Activated CD8-positive, alpha-beta memory T cell treated with anti-CD3 and anti-CD28 coated beads for 36 hours (primary cell): Measurements from ENCODE around the gene CDCA4. TPM values are rescaled to one million over a fixed set of nuclear protein-coding genes. Genes with fewer than 3 reads are reported as not detected.

Source experiments
- CTCF ChIA-PET: fragments of 350-600 bp; sonication (Branson Sonifier 250); formaldehyde crosslinking; loops from one replicate; lab custom pipeline; 2021; ENCODE audit warnings: antibody characterized with exemption; lab: Charles Lee
- POLR2A ChIA-PET: fragments of 350-600 bp; sonication (Branson Sonifier 250); formaldehyde crosslinking; loops from one replicate; lab custom pipeline; 2021; ENCODE audit warnings: antibody characterized with exemption; lab: Charles Lee
- total RNA-seq, 2 experiments: library from RNA; stranded (reverse); gene quantifications; one replicate each; pipeline ENCODE4 v1.2.3, GENCODE V29; 2021

The CDCA4 gene
- total RNA-seq, 2 experiments from 2014 or later, result 71.5 to 72.7 TPM

GRCh38 chr14:104976198-104977007, 44.5 kb downstream of the CDCA4 start:
- CTCF ChIA-PET, result interaction anchor here (1.0 to 8.4 kb wide), 14 partner anchors 8 to 376 kb away, joined by 3 to 108 read pairs (median 4); partner anchors contain the start of genes BRF1, CDCA4, CLBA1 and GPR132
- POLR2A ChIA-PET, result no interaction called here

- ChIA-PET POLR2A (no interaction called here), CTCF (interaction anchor here (0.9 to 8.4 kb wide), 17 partner anchors 9 to 376 kb away, joined by 3 to 108 read pairs (median 4); partner anchors contain the start of genes BRF1, CDCA4, CLBA1 and GPR132)
These were observed 45.2 kb downstream of the CDCA4 start for GRCh38 chr14:104975481-104976197.

- CTCF ChIA-PET, result interaction anchor here (0.9 to 8.4 kb wide), 11 partner anchors 10 to 325 kb away, joined by 3 to 108 read pairs (median 7); partner anchors contain the start of genes BRF1 and CLBA1
These were observed 46.1 kb downstream of the CDCA4 start for GRCh38 chr14:104974665-104975390.

GRCh38 chr14:104974146-104974541, 46.7 kb downstream of the CDCA4 start:
- ChIA-PET CTCF (interaction anchor here (1.0 to 8.4 kb wide), 5 partner anchors 11 to 72 kb away, joined by 3 to 108 read pairs (median 7); partner anchors contain the start of gene CLBA1), POLR2A (no interaction called here)

More at GRCh38 chr14:104974665-104975390, 46.1 kb downstream of the CDCA4 start:
- POLR2A ChIA-PET, result no interaction called here

GRCh38 chr14:104973385-104974145, 47.3 kb downstream of the CDCA4 start:
- ChIA-PET POLR2A (no interaction called here), CTCF (interaction anchor here (0.6 to 8.4 kb wide), 7 partner anchors 11 to 86 kb away, joined by 3 to 108 read pairs (median 4); partner anchors contain the start of gene CLBA1)

- ChIA-PET CTCF (interaction anchor here (0.6 to 8.4 kb wide), 5 partner anchors 12 to 86 kb away, joined by 3 to 108 read pairs (median 4); partner anchors contain the start of gene CLBA1), POLR2A (no interaction called here)
These were observed 47.8 kb downstream of the CDCA4 start for GRCh38 chr14:104973135-104973384.

- ChIA-PET POLR2A (no interaction called here), CTCF (interaction anchor here (0.9 to 8.4 kb wide), 2 partner anchors 74 to 87 kb away, joined by 3 to 108 read pairs; no protein-coding TSS in a partner anchor)
These were observed 48.4 kb downstream of the CDCA4 start for GRCh38 chr14:104972301-104973134.

- POLR2A ChIA-PET, result no interaction called here
- CTCF ChIA-PET, result interaction anchor here (8.4 kb wide), 1 partner anchor 75 kb away, joined by 108 read pairs; no protein-coding TSS in a partner anchor
These were observed 49.2 kb downstream of the CDCA4 start for GRCh38 chr14:104971447-104972240.

GRCh38 chr14:104970231-104971068, 50.4 kb downstream of the CDCA4 start:
- CTCF ChIA-PET, result interaction anchor here (8.4 kb wide), 1 partner anchor 76 kb away, joined by 108 read pairs; no protein-coding TSS in a partner anchor

GRCh38 chr14:104969741-104970230, 51.1 kb downstream of the CDCA4 start:
- CTCF ChIA-PET, result interaction anchor here (1.0 to 8.4 kb wide), 2 partner anchors 74 to 76 kb away, joined by 3 to 108 read pairs; no protein-coding TSS in a partner anchor
- POLR2A ChIA-PET, result no interaction called here

More at GRCh38 chr14:104970231-104971068, 50.4 kb downstream of the CDCA4 start:
- POLR2A ChIA-PET, result no interaction called here

- POLR2A ChIA-PET, result no interaction called here
- CTCF ChIA-PET, result interaction anchor here (1.0 to 8.4 kb wide), 2 partner anchors 73 to 77 kb away, joined by 3 to 108 read pairs; no protein-coding TSS in a partner anchor
These were observed 52.1 kb downstream of the CDCA4 start for GRCh38 chr14:104968541-104969401.

GRCh38 chr14:104968153-104968527, 52.7 kb downstream of the CDCA4 start:
- ChIA-PET POLR2A (no interaction called here), CTCF (no interaction called here)

GRCh38 chr14:104967386-104968152, 53.3 kb downstream of the CDCA4 start:
- ChIA-PET POLR2A (no interaction called here), CTCF (no interaction called here)

- ChIA-PET POLR2A (no interaction called here), CTCF (no interaction called here)
These were observed 53.9 kb downstream of the CDCA4 start for GRCh38 chr14:104966981-104967385.
